ENCODE results near the gene NTN5. TPM values are rescaled to one million over a fixed set of nuclear protein-coding genes. Genes with fewer than 3 reads are reported as not detected.

The NTN5 gene
- total and polyA plus RNA-seq, 11 donors, result 0.11 to 0.42 (median 0.16) TPM; not detected in 7

GRCh38 chr19:48623556-48624066 is 49.2 kb downstream of the NTN5 start:
- Histone ChIP-seq H3K4me3 (peak overlapping the region in 10 of 12 donors; percentile 9 to 61 (median 52)), H3K27me3 (peaks cover 0 to 6% (median 0%) of the 10 kb centered on the region in 9 donors), H3K27ac (peak overlapping the region in 11 of 12 donors; percentile 61 to 92 (median 67)), H3K36me3 (peaks cover 0 to 22% (median 9%) of the 10 kb centered on the region in 9 donors), H3K9me3 (no peaks in the 10 kb centered on the region), H3K4me1 (peaks cover 0 to 54% (median 28%) of the 10 kb centered on the region in 12 donors)
- TF ChIP-seq CTCF (IDR thresholded peaks at IDR 0.05) (no peak), POLR2A (IDR thresholded peaks at IDR 0.05) (no peak)
- DNase-seq, result no peak
- intact Hi-C loops (cut with DNase I), result loop anchor here in 1 of 10 donors (10.0 kb wide), 1 partner anchor 1021 kb away; the partner anchor contains the start of genes RRAS and SCAF1
- ATAC-seq, result no peak
- 23 to 30% (median 28%) methylated on average over 8 of the region's 8 CpGs for WGBS, 4 donors

GRCh38 chr19:48619692-48620585 is 52.9 kb downstream of the NTN5 start:
- WGBS, 4 donors, result 31 to 37% (median 34%) methylated on average over 6 of the region's 6 CpGs
- Histone ChIP-seq H3K36me3 (peaks cover 2 to 40% (median 29%) of the 10 kb centered on the region in 9 donors), H3K4me3 (peak overlapping the region; percentile 35 to 97 (median 88)), H3K27ac (peak overlapping the region; percentile 81 to 95 (median 92)), H3K9me3 (no peaks in the 10 kb centered on the region), H3K27me3 (peaks cover 0 to 6% (median 0%) of the 10 kb centered on the region in 9 donors), H3K4me1 (peaks cover 12 to 76% (median 42%) of the 10 kb centered on the region in 12 donors)
- DNase-seq (no peak), ATAC-seq (no peak)
- TF ChIP-seq CTCF (IDR thresholded peaks at IDR 0.05) (no peak), POLR2A (IDR thresholded peaks at IDR 0.05) (no peak)
- intact Hi-C loops (cut with DNase I), result loop anchor here in 2 of 10 donors (2.0 to 10.0 kb wide), 3 partner anchors 17 to 1025 kb away; partner anchors contain the start of genes DBP (in 1 of the 2), RRAS (in 1 of the 2) and SCAF1 (in 1 of the 2)

GRCh38 chr19:48618916-48619691 is 53.7 kb downstream of the NTN5 start, which contains the start of the genes RPL18 and SPHK2:
Gene RPL18 (minus strand): TSS chr19:48619178. CDS start chr19:48619143, 35 bp downstream.
Gene SPHK2 (plus strand): TSS chr19:48619506. CDS start chr19:48620515, 1,009 bp downstream.
- no peaks in the 10 kb centered on the region for H3K9me3 ChIP-seq
- DNase-seq (peak; percentile 98 to 99 (median 98)), ATAC-seq (peak; percentile 90 to 95 (median 94))
- H3K27ac ChIP-seq, result peak within 1 kb of the TSS; percentile 81 to 95 (median 92)
- intact Hi-C loops (cut with DNase I), result loop anchor here in 1 of 10 donors (2.0 to 10.0 kb wide), 2 partner anchors 18 to 234 kb away; partner anchors contain the start of gene DBP
- H3K36me3 ChIP-seq, result peaks cover 2 to 43% (median 29%) of the 10 kb centered on the region in 9 donors
- TF ChIP-seq CTCF (IDR thresholded peaks at IDR 0.05) (peak in 1 of 12 donors; percentile 20), POLR2A (IDR thresholded peaks at IDR 0.05) (peak in 1 of 2 donors; percentile 88)
- H3K27me3 ChIP-seq, result peaks cover 0 to 6% (median 0%) of the 10 kb centered on the region in 9 donors
- peak within 1 kb of the TSS; percentile 59 to 97 (median 88) for H3K4me3 ChIP-seq
- peaks cover 12 to 67% (median 35%) of the 10 kb centered on the region in 12 donors for H3K4me1 ChIP-seq
- WGBS, 4 donors, result 0% methylated on average over 27 to 69 of the region's 69 CpGs

All from heart left ventricle (tissue), 16 donors.